Breast epithelium (tissue), 3 donors: Measurements from ENCODE around the gene PPP1R1B.
A peak's percentile ranks its signal among the peaks of the same experiment; 100 is the strongest.

Experiments used
- POLR2AphosphoS5 ChIP-seq, 3 donors: sonication (generic); formaldehyde crosslinking; IDR thresholded peaks; one replicate each; pipeline ENCODE4 v1.6.1; 2017; ENCODE audit warnings: antibody characterized with exemption in 3 of 3
- TF ChIP-seq, protein P1 (sequence below), 3 donors: fragments of 450-650 bp; IDR thresholded peaks; one replicate each; pipeline ENCODE4 v1.5.1; 2016 to 2017; ENCODE audit warnings: antibody characterized with exemption in 3 of 3, mild to moderate bottlenecking in 3 of 3, moderate library complexity in 3 of 3

- TF ChIP-seq POLR2AphosphoS5 (IDR thresholded peaks at IDR 0.05) = peak in 1 of 3 donors; percentile 35
- TF ChIP-seq, protein P1, sequence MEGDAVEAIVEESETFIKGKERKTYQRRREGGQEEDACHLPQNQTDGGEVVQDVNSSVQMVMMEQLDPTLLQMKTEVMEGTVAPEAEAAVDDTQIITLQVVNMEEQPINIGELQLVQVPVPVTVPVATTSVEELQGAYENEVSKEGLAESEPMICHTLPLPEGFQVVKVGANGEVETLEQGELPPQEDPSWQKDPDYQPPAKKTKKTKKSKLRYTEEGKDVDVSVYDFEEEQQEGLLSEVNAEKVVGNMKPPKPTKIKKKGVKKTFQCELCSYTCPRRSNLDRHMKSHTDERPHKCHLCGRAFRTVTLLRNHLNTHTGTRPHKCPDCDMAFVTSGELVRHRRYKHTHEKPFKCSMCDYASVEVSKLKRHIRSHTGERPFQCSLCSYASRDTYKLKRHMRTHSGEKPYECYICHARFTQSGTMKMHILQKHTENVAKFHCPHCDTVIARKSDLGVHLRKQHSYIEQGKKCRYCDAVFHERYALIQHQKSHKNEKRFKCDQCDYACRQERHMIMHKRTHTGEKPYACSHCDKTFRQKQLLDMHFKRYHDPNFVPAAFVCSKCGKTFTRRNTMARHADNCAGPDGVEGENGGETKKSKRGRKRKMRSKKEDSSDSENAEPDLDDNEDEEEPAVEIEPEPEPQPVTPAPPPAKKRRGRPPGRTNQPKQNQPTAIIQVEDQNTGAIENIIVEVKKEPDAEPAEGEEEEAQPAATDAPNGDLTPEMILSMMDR (IDR thresholded peaks at IDR 0.05) = no peak
These were observed 49.6 kb downstream of the PPP1R1B start for GRCh38 chr17:39676198-39676819.
